ENCODE results near the gene S100A2.

The S100A2 gene

GRCh38 chr1:153612755-153613331 lies 47.2 kb upstream of the S100A2 start, which contains the start of gene S100A16:
Gene S100A16, minus strand, starts transcription at chr1:153613137. Its CDS starts 4,986 bp downstream, at chr1:153608151.
- Histone ChIP-seq H3K4me3 (ENCODE audit: low read length) (no peak within 1 kb of the TSS), H3K27me3 (ENCODE audit: insufficient read depth, low read length, poor library complexity) (no peaks in the 10 kb centered on the region), H2BK5ac (ENCODE audit: low read length) (no peak within 1 kb of the TSS), H3K18ac (ENCODE audit: low read length) (peak within 1 kb of the TSS; percentile 29), H3K9ac (ENCODE audit: low read length) (peak within 1 kb of the TSS; percentile 56), H3K27ac (ENCODE audit: low read depth, low read length) (no peak within 1 kb of the TSS), H2BK120ac (ENCODE audit: low read depth, low read length) (no peak within 1 kb of the TSS), H2BK15ac (replicated peaks; ENCODE audit: low read depth) (no peak within 1 kb of the TSS), H3K4ac (ENCODE audit: low read depth, low read length) (peak within 1 kb of the TSS; percentile 46), H4K5ac (ENCODE audit: low read length) (no peak within 1 kb of the TSS), H2AK5ac (ENCODE audit: low read length) (no peak within 1 kb of the TSS), H3K79me1 (ENCODE audit: low read length) (no peaks in the 10 kb centered on the region), H3K23ac (ENCODE audit: low read length) (no peak within 1 kb of the TSS), H3K36me3 (ENCODE audit: control insufficient read depth, insufficient read depth, low read length) (no peaks in the 10 kb centered on the region), H3K4me1 (ENCODE audit: control insufficient read depth, low read depth, low read length) (peaks cover 7% of the 10 kb centered on the region), H3K56ac (ENCODE audit: low read length) (peak within 1 kb of the TSS; percentile 85), H3K4me2 (ENCODE audit: low read length) (peak within 1 kb of the TSS; percentile 33), H3K79me2 (ENCODE audit: control insufficient read depth, insufficient read depth, low read length) (no peaks in the 10 kb centered on the region), H4K8ac (ENCODE audit: low read depth, low read length) (no peak within 1 kb of the TSS)
- DNase-seq, result peak; percentile 86
- WGBS (ENCODE audit: extremely low coverage, insufficient coverage, low lambda C conversion rate), result no CpG with 5 or more reads among the region's 9 CpGs

GRCh38 chr1:153612111-153612754 lies 46.6 kb upstream of the S100A2 start:
- Histone ChIP-seq H3K4me1 (ENCODE audit: control insufficient read depth, low read depth, low read length) (peaks cover 7% of the 10 kb centered on the region), H3K27ac (ENCODE audit: low read depth, low read length) (no peak overlapping the region), H3K79me1 (ENCODE audit: low read length) (no peaks in the 10 kb centered on the region), H4K8ac (ENCODE audit: low read depth, low read length) (no peak overlapping the region), H2BK120ac (ENCODE audit: low read depth, low read length) (no peak overlapping the region), H2BK5ac (ENCODE audit: low read length) (no peak overlapping the region), H3K23ac (ENCODE audit: low read length) (no peak overlapping the region), H2BK15ac (replicated peaks; ENCODE audit: low read depth) (no peak overlapping the region), H3K36me3 (ENCODE audit: control insufficient read depth, insufficient read depth, low read length) (no peaks in the 10 kb centered on the region), H3K18ac (ENCODE audit: low read length) (peak overlapping the region; percentile 29), H3K79me2 (ENCODE audit: control insufficient read depth, insufficient read depth, low read length) (no peaks in the 10 kb centered on the region), H3K4me3 (ENCODE audit: low read length) (no peak overlapping the region), H3K56ac (ENCODE audit: low read length) (peak overlapping the region; percentile 85), H4K5ac (ENCODE audit: low read length) (no peak overlapping the region), H2AK5ac (ENCODE audit: low read length) (no peak overlapping the region), H3K4me2 (ENCODE audit: low read length) (peak overlapping the region; percentile 19), H3K4ac (ENCODE audit: low read depth, low read length) (peak overlapping the region; percentile 46), H3K9ac (ENCODE audit: low read length) (peak overlapping the region; percentile 56), H3K27me3 (ENCODE audit: insufficient read depth, low read length, poor library complexity) (no peaks in the 10 kb centered on the region)
- WGBS (ENCODE audit: extremely low coverage, insufficient coverage, low lambda C conversion rate), result no CpG with 5 or more reads among the region's 11 CpGs
- no peak for DNase-seq

GRCh38 chr1:153611356-153611755 lies 45.7 kb upstream of the S100A2 start:
- Histone ChIP-seq H3K18ac (ENCODE audit: low read length) (no peak overlapping the region), H3K36me3 (ENCODE audit: control insufficient read depth, insufficient read depth, low read length) (no peaks in the 10 kb centered on the region), H4K8ac (ENCODE audit: low read depth, low read length) (no peak overlapping the region), H3K4me2 (ENCODE audit: low read length) (no peak overlapping the region), H3K27ac (ENCODE audit: low read depth, low read length) (no peak overlapping the region), H2BK120ac (ENCODE audit: low read depth, low read length) (no peak overlapping the region), H2BK5ac (ENCODE audit: low read length) (no peak overlapping the region), H3K79me2 (ENCODE audit: control insufficient read depth, insufficient read depth, low read length) (no peaks in the 10 kb centered on the region), H3K4ac (ENCODE audit: low read depth, low read length) (no peak overlapping the region), H2AK5ac (ENCODE audit: low read length) (no peak overlapping the region), H2BK15ac (replicated peaks; ENCODE audit: low read depth) (no peak overlapping the region), H3K4me3 (ENCODE audit: low read length) (no peak overlapping the region), H3K79me1 (ENCODE audit: low read length) (no peaks in the 10 kb centered on the region), H3K23ac (ENCODE audit: low read length) (no peak overlapping the region), H3K9ac (ENCODE audit: low read length) (no peak overlapping the region), H4K5ac (ENCODE audit: low read length) (no peak overlapping the region), H3K4me1 (ENCODE audit: control insufficient read depth, low read depth, low read length) (peaks cover 7% of the 10 kb centered on the region), H3K56ac (ENCODE audit: low read length) (peak overlapping the region; percentile 52), H3K27me3 (ENCODE audit: insufficient read depth, low read length, poor library complexity) (no peaks in the 10 kb centered on the region)
- no peak for DNase-seq
- no CpG with 5 or more reads among the region's 1 CpG for WGBS (ENCODE audit: extremely low coverage, insufficient coverage, low lambda C conversion rate)

GRCh38 chr1:153610811-153611301 lies 45.2 kb upstream of the S100A2 start:
- Histone ChIP-seq H3K79me2 (ENCODE audit: control insufficient read depth, insufficient read depth, low read length) (no peaks in the 10 kb centered on the region), H3K79me1 (ENCODE audit: low read length) (no peaks in the 10 kb centered on the region), H3K18ac (ENCODE audit: low read length) (no peak overlapping the region), H4K5ac (ENCODE audit: low read length) (no peak overlapping the region), H2BK15ac (replicated peaks; ENCODE audit: low read depth) (no peak overlapping the region), H3K23ac (ENCODE audit: low read length) (no peak overlapping the region), H3K56ac (ENCODE audit: low read length) (no peak overlapping the region), H3K36me3 (ENCODE audit: control insufficient read depth, insufficient read depth, low read length) (no peaks in the 10 kb centered on the region), H2AK5ac (ENCODE audit: low read length) (no peak overlapping the region), H2BK120ac (ENCODE audit: low read depth, low read length) (no peak overlapping the region), H3K27me3 (ENCODE audit: insufficient read depth, low read length, poor library complexity) (no peaks in the 10 kb centered on the region), H3K4ac (ENCODE audit: low read depth, low read length) (no peak overlapping the region), H4K8ac (ENCODE audit: low read depth, low read length) (no peak overlapping the region), H2BK5ac (ENCODE audit: low read length) (no peak overlapping the region), H3K27ac (ENCODE audit: low read depth, low read length) (no peak overlapping the region), H3K9ac (ENCODE audit: low read length) (no peak overlapping the region), H3K4me1 (ENCODE audit: control insufficient read depth, low read depth, low read length) (peaks cover 7% of the 10 kb centered on the region), H3K4me3 (ENCODE audit: low read length) (no peak overlapping the region), H3K4me2 (ENCODE audit: low read length) (no peak overlapping the region)
- no CpG with 5 or more reads among the region's 7 CpGs for WGBS (ENCODE audit: extremely low coverage, insufficient coverage, low lambda C conversion rate)
- no peak for DNase-seq

GRCh38 chr1:153610334-153610733 lies 44.7 kb upstream of the S100A2 start:
- Histone ChIP-seq H3K4me1 (ENCODE audit: control insufficient read depth, low read depth, low read length) (peaks cover 7% of the 10 kb centered on the region), H3K4me2 (ENCODE audit: low read length) (no peak overlapping the region), H3K56ac (ENCODE audit: low read length) (no peak overlapping the region), H2BK15ac (replicated peaks; ENCODE audit: low read depth) (no peak overlapping the region), H3K36me3 (ENCODE audit: control insufficient read depth, insufficient read depth, low read length) (no peaks in the 10 kb centered on the region), H3K9ac (ENCODE audit: low read length) (no peak overlapping the region), H3K18ac (ENCODE audit: low read length) (no peak overlapping the region), H3K79me1 (ENCODE audit: low read length) (no peaks in the 10 kb centered on the region), H4K5ac (ENCODE audit: low read length) (no peak overlapping the region), H3K79me2 (ENCODE audit: control insufficient read depth, insufficient read depth, low read length) (no peaks in the 10 kb centered on the region), H3K23ac (ENCODE audit: low read length) (no peak overlapping the region), H3K27me3 (ENCODE audit: insufficient read depth, low read length, poor library complexity) (no peaks in the 10 kb centered on the region), H4K8ac (ENCODE audit: low read depth, low read length) (no peak overlapping the region), H3K4me3 (ENCODE audit: low read length) (no peak overlapping the region), H2BK120ac (ENCODE audit: low read depth, low read length) (no peak overlapping the region), H3K27ac (ENCODE audit: low read depth, low read length) (no peak overlapping the region), H2BK5ac (ENCODE audit: low read length) (no peak overlapping the region), H2AK5ac (ENCODE audit: low read length) (peak overlapping the region; percentile 40), H3K4ac (ENCODE audit: low read depth, low read length) (no peak overlapping the region)
- DNase-seq, result no peak
- no CpG with 5 or more reads among the region's 4 CpGs for WGBS (ENCODE audit: extremely low coverage, insufficient coverage, low lambda C conversion rate)
